ENCODE measurements around the gene ACOT7.

DNA sequence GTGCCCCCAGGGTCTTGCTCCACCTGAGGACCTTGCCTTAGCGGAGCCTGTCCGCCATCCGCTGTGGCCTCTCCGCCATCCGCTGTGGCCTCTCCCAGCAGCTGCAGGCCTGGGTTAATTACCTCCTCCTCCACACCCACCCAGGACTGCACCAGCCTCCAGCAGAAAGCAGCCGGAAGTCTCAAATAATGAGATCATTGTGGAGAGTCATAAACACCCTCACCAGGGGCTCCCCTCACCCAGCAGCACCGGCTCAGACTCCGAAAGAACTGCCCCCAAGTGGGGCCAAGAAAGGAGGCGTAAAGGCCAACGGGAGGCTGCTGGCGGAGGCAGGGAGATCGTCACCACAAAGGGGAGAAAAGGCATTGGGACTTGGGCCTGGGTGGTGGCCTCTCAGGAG, 122.0 kb downstream of the ACOT7 start:
- TF ChIP-seq, protein P1, sequence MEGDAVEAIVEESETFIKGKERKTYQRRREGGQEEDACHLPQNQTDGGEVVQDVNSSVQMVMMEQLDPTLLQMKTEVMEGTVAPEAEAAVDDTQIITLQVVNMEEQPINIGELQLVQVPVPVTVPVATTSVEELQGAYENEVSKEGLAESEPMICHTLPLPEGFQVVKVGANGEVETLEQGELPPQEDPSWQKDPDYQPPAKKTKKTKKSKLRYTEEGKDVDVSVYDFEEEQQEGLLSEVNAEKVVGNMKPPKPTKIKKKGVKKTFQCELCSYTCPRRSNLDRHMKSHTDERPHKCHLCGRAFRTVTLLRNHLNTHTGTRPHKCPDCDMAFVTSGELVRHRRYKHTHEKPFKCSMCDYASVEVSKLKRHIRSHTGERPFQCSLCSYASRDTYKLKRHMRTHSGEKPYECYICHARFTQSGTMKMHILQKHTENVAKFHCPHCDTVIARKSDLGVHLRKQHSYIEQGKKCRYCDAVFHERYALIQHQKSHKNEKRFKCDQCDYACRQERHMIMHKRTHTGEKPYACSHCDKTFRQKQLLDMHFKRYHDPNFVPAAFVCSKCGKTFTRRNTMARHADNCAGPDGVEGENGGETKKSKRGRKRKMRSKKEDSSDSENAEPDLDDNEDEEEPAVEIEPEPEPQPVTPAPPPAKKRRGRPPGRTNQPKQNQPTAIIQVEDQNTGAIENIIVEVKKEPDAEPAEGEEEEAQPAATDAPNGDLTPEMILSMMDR (IDR thresholded peaks at IDR 0.05; ENCODE audit: insufficient read depth, low read length), result no peak
- TF ChIP-seq POLR2AphosphoS5 (IDR thresholded peaks at IDR 0.05; ENCODE audit: low read depth), result no peak

Data from HL-60 (cell line).